Ascending aorta (tissue), 2 donors: ENCODE results near the gene FAM131A. TPM values are rescaled to one million over a fixed set of nuclear protein-coding genes. Genes with fewer than 3 reads are reported as not detected.

Experiments
- DNase-seq, 2 donors: peaks; one replicate each; pipeline ENCODE4 v3.0.0-alpha.2; 2019; ENCODE audit warnings: low spot score in 2 of 2
- H3K27ac ChIP-seq, 2 donors: fragments of 200-600 bp; sonication (generic); one replicate each; pipeline ENCODE4 v1.5.1; 2016 to 2017; ENCODE audit warnings: mild to moderate bottlenecking in 1 of 2
- H3K27me3 ChIP-seq: fragments of 200-600 bp; sonication (generic); one replicate; pipeline ENCODE4 v1.5.1; 2017
- H3K36me3 ChIP-seq, 2 donors: fragments of 200-600 bp; sonication (generic); one replicate each; pipeline ENCODE4 v1.5.1; 2016
- H3K4me1 ChIP-seq, 2 donors: fragments of 200-600 bp; sonication (generic); one replicate each; pipeline ENCODE4 v1.5.1; 2016 to 2017; ENCODE audit warnings: mild to moderate bottlenecking in 1 of 2
- H3K4me3 ChIP-seq, 2 donors: fragments of 200-600 bp; sonication (generic); one replicate each; pipeline ENCODE4 v1.5.1; 2016 to 2017; ENCODE audit warnings: mild to moderate bottlenecking in 1 of 2
- H3K9me3 ChIP-seq, 2 donors: fragments of 200-600 bp; sonication (generic); one replicate each; pipeline ENCODE4 v1.5.1; 2016
- CTCF ChIP-seq, 3 experiments: fragments of 200-600 bp in 2 of 3; fragments of 450-650 bp in 1 of 3; sonication (generic) in 2 of 3; IDR thresholded peaks; one replicate each; pipeline ENCODE4 v1.5.1; 2016 to 2019; ENCODE audit warnings: antibody characterized with exemption in 3 of 3, mild to moderate bottlenecking in 1 of 3, moderate library complexity in 1 of 3
- intact Hi-C: fragments of 100-400 bp; cut with DNase I; formaldehyde crosslinking; loops from one replicate; pipeline ENCODE4 v1.15.1; 2023
- total RNA-seq: library from RNA; depleted of rRNA; stranded (reverse); fragments of >200 nt; gene quantifications from one replicate; pipeline ENCODE4 v1.1.0, GENCODE V29; 2016

FAM131A gene
- total RNA-seq, 1 donor from 2014 or later = 47.7 TPM

- TF ChIP-seq CTCF (IDR thresholded peaks at IDR 0.05) = no peak
- no peak for DNase-seq
- no peaks in the 10 kb centered on the region for H3K4me1 ChIP-seq
- intact Hi-C loops = loop anchor here (5.0 kb wide), 1 partner anchor 408 kb away; no protein-coding TSS in a partner anchor
- no peaks in the 10 kb centered on the region for H3K9me3 ChIP-seq
- H3K27ac ChIP-seq = no peak overlapping the region
- H3K36me3 ChIP-seq = peaks cover 3 to 7% of the 10 kb centered on the region in 2 donors
- no peaks in the 10 kb centered on the region for H3K27me3 ChIP-seq
- H3K4me3 ChIP-seq = no peak overlapping the region
Observed at GRCh38 chr3:184295771-184296170, 41.6 kb upstream of the FAM131A start.

- Histone ChIP-seq H3K4me1 (no peaks in the 10 kb centered on the region), H3K27ac (no peak overlapping the region), H3K9me3 (no peaks in the 10 kb centered on the region), H3K27me3 (no peaks in the 10 kb centered on the region), H3K4me3 (no peak overlapping the region), H3K36me3 (peaks cover 11 to 14% of the 10 kb centered on the region in 2 donors)
- intact Hi-C loops = loop anchor here (5.0 kb wide), 1 partner anchor 409 kb away; no protein-coding TSS in a partner anchor
- DNase-seq = no peak
- TF ChIP-seq CTCF (IDR thresholded peaks at IDR 0.05) = no peak
Observed at GRCh38 chr3:184296616-184297015, 40.8 kb upstream of the FAM131A start.

GRCh38 chr3:184298759-184299487, 38.5 kb upstream of the FAM131A start, which contains the start of gene PSMD2:
Gene PSMD2, plus strand, starts transcription at chr3:184299241. Its CDS starts 26 bp downstream, at chr3:184299267.
- Histone ChIP-seq H3K4me3 (peak within 1 kb of the TSS; percentile 75 to 78), H3K4me1 (no peaks in the 10 kb centered on the region), H3K27ac (peak within 1 kb of the TSS; percentile 73 to 76), H3K27me3 (no peaks in the 10 kb centered on the region), H3K9me3 (no peaks in the 10 kb centered on the region), H3K36me3 (peaks cover 34 to 36% of the 10 kb centered on the region in 2 donors)
- intact Hi-C loops = loop anchor here (1.0 to 5.0 kb wide), 9 partner anchors 15 to 412 kb away; partner anchors contain the start of genes ABCF3, AP2M1, CLCN2 and EEF1AKMT4
- TF ChIP-seq CTCF (IDR thresholded peaks at IDR 0.05) = peak in 1 of 3 experiments; percentile 18
- peak; percentile 84 to 99 for DNase-seq

GRCh38 chr3:184299488-184300377, 37.7 kb upstream of the FAM131A start:
- peak overlapping the region; percentile 75 to 78 for H3K4me3 ChIP-seq
- no peaks in the 10 kb centered on the region for H3K4me1 ChIP-seq
- intact Hi-C loops = loop anchor here (1.0 to 5.0 kb wide), 9 partner anchors 15 to 412 kb away; partner anchors contain the start of genes ABCF3, AP2M1, CLCN2 and EEF1AKMT4
- H3K27me3 ChIP-seq = no peaks in the 10 kb centered on the region
- no peaks in the 10 kb centered on the region for H3K9me3 ChIP-seq
- DNase-seq = no peak
- TF ChIP-seq CTCF (IDR thresholded peaks at IDR 0.05) = no peak
- peak overlapping the region; percentile 50 to 73 for H3K27ac ChIP-seq
- H3K36me3 ChIP-seq = peaks cover 42 to 44% of the 10 kb centered on the region in 2 donors

- Histone ChIP-seq H3K36me3 (peaks cover 49% of the 10 kb centered on the region in 2 donors), H3K4me1 (no peaks in the 10 kb centered on the region), H3K27me3 (no peaks in the 10 kb centered on the region), H3K27ac (no peak overlapping the region), H3K9me3 (no peaks in the 10 kb centered on the region), H3K4me3 (peak overlapping the region in 1 of 2 donors; percentile 75)
- no peak for TF ChIP-seq CTCF (IDR thresholded peaks at IDR 0.05)
- DNase-seq = no peak
- intact Hi-C loops = no loop called here
Observed at GRCh38 chr3:184300378-184300720, 37.1 kb upstream of the FAM131A start.
